ENCODE results near the gene ZNF79. TPM values are rescaled to one million over a fixed set of nuclear protein-coding genes. Genes with fewer than 3 reads are reported as not detected.

The ZNF79 gene
- total and polyA plus RNA-seq, 2 experiments from 2014 or later, result 2.2 to 6.3 TPM

DNA sequence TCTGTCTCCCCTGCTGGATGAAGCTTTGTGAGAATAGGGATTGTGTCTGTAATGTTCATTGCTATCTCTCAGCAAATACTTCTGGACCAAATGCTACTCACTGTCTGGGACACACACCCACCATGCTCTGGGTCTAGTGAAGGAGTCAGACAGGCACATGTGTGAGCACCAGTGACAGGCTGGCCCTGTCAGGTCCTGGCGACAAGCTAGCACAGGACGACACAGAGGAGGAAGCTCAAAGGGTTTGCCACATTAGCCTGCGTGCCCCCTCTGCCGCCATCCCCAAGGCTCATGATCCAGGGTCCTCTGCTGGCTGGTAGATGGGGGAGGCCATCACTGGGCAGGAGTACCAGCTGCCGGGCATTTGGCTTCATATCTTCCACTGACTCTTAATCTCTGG, 50.4 kb downstream of the ZNF79 start:
- TF ChIP-seq JUNB (IDR thresholded peaks at IDR 0.05; ENCODE audit: unreplicated experiment), result no peak
- no peak for TF ChIP-seq EZH2phosphoT487 (IDR thresholded peaks at IDR 0.05; ENCODE audit: unreplicated experiment)
- no peak for TF ChIP-seq CREB1 (CRISPR knock-in tag; IDR thresholded peaks at IDR 0.05; ENCODE audit: low read depth)
- no peak for TF ChIP-seq POLR2AphosphoS5 (IDR thresholded peaks at IDR 0.05; ENCODE audit: low read depth)
- TF ChIP-seq, protein P1, sequence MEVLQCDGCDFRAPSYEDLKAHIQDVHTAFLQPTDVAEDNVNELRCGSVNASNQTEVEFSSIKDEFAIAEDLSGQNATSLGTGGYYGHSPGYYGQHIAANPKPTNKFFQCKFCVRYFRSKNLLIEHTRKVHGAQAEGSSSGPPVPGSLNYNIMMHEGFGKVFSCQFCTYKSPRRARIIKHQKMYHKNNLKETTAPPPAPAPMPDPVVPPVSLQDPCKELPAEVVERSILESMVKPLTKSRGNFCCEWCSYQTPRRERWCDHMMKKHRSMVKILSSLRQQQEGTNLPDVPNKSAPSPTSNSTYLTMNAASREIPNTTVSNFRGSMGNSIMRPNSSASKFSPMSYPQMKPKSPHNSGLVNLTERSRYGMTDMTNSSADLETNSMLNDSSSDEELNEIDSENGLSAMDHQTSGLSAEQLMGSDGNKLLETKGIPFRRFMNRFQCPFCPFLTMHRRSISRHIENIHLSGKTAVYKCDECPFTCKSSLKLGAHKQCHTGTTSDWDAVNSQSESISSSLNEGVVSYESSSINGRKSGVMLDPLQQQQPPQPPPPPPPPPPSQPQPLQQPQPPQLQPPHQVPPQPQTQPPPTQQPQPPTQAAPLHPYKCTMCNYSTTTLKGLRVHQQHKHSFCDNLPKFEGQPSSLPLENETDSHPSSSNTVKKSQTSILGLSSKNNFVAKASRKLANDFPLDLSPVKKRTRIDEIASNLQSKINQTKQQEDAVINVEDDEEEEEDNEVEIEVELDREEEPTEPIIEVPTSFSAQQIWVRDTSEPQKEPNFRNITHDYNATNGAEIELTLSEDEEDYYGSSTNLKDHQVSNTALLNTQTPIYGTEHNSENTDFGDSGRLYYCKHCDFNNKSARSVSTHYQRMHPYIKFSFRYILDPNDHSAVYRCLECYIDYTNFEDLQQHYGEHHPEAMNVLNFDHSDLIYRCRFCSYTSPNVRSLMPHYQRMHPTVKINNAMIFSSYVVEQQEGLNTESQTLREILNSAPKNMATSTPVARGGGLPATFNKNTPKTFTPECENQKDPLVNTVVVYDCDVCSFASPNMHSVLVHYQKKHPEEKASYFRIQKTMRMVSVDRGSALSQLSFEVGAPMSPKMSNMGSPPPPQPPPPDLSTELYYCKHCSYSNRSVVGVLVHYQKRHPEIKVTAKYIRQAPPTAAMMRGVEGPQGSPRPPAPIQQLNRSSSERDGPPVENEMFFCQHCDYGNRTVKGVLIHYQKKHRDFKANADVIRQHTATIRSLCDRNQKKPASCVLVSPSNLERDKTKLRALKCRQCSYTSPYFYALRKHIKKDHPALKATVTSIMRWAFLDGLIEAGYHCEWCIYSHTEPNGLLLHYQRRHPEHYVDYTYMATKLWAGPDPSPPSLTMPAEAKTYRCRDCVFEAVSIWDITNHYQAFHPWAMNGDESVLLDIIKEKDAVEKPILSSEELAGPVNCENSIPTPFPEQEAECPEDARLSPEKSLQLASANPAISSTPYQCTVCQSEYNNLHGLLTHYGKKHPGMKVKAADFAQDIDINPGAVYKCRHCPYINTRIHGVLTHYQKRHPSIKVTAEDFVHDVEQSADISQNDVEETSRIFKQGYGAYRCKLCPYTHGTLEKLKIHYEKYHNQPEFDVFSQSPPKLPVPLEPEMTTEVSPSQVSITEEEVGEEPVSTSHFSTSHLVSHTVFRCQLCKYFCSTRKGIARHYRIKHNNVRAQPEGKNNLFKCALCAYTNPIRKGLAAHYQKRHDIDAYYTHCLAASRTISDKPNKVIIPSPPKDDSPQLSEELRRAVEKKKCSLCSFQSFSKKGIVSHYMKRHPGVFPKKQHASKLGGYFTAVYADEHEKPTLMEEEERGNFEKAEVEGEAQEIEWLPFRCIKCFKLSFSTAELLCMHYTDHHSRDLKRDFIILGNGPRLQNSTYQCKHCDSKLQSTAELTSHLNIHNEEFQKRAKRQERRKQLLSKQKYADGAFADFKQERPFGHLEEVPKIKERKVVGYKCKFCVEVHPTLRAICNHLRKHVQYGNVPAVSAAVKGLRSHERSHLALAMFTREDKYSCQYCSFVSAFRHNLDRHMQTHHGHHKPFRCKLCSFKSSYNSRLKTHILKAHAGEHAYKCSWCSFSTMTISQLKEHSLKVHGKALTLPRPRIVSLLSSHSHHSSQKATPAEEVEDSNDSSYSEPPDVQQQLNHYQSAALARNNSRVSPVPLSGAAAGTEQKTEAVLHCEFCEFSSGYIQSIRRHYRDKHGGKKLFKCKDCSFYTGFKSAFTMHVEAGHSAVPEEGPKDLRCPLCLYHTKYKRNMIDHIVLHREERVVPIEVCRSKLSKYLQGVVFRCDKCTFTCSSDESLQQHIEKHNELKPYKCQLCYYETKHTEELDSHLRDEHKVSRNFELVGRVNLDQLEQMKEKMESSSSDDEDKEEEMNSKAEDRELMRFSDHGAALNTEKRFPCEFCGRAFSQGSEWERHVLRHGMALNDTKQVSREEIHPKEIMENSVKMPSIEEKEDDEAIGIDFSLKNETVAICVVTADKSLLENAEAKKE (CRISPR knock-in tag; IDR thresholded peaks at IDR 0.05), result no peak
- TF ChIP-seq ZNF331 (CRISPR knock-in tag; IDR thresholded peaks at IDR 0.05; ENCODE audit: low read depth), result no peak
- no peak for TF ChIP-seq REST (IDR thresholded peaks at IDR 0.05; ENCODE audit: unreplicated experiment)
- no peak for TF ChIP-seq ZNF114 (CRISPR knock-in tag; IDR thresholded peaks at IDR 0.05)
- H3K36me3 Mint-ChIP-seq (ENCODE audit: low read depth), result peaks cover 15% of the 10 kb centered on the region

More for the DNA sequence above, 50.4 kb downstream of the ZNF79 start:
- no peak overlapping the region for H3K27ac ChIP-seq (ENCODE audit: low read depth)
- Mint-ChIP-seq H3K9me3 (no peaks in the 10 kb centered on the region), H3K27ac (no peak overlapping the region), H3K27me3 (ENCODE audit: insufficient read depth, low read depth, poor library complexity) (no peaks in the 10 kb centered on the region), H3K4me3 (no peak overlapping the region), H3K4me1 (no peaks in the 10 kb centered on the region; the same call in 2 of the 3 replicates)
- peaks cover 4% of the 10 kb centered on the region; the same call in 1 of the 2 replicates for H3K36me3 ChIP-seq (ENCODE audit: insufficient read depth)
- no peak overlapping the region for H3K4me3 ChIP-seq
- no peak for ATAC-seq
- no peaks in the 10 kb centered on the region for H3K9me2 ChIP-seq (ENCODE audit: insufficient read depth)
- H3K4me2 ChIP-seq, result no peak overlapping the region
- no peak for DNase-seq (ENCODE audit: low spot score)
- H3K79me2 ChIP-seq (replicated peaks; ENCODE audit: insufficient read depth), result no peaks in the 10 kb centered on the region
- 0 out of 2 replicates have a peak, but pooled peaks cover 5% of the 10 kb centered on the region for H3F3A ChIP-seq (replicated peaks; ENCODE audit: low read depth)
- no peaks in the 10 kb centered on the region; the same call in 1 of the 2 replicates for H4K20me1 ChIP-seq (replicated peaks; ENCODE audit: insufficient read depth)
- H3K4me1 ChIP-seq (ENCODE audit: insufficient read depth), result 0 out of 2 replicates have a peak, but pooled peaks cover 8% of the 10 kb centered on the region
- H2AFZ ChIP-seq, result no peak overlapping the region
- H3K27me3 ChIP-seq (ENCODE audit: insufficient read depth), result no peaks in the 10 kb centered on the region

All from GM23338 (cell line).